ENCODE results near the gene CSTB. TPM values are rescaled to one million over a fixed set of nuclear protein-coding genes. Genes with fewer than 3 reads are reported as not detected.

Gene CSTB
- total and polyA plus RNA-seq, 4 donors, result 3.8 to 62.4 (median 33.7) TPM

DNA sequence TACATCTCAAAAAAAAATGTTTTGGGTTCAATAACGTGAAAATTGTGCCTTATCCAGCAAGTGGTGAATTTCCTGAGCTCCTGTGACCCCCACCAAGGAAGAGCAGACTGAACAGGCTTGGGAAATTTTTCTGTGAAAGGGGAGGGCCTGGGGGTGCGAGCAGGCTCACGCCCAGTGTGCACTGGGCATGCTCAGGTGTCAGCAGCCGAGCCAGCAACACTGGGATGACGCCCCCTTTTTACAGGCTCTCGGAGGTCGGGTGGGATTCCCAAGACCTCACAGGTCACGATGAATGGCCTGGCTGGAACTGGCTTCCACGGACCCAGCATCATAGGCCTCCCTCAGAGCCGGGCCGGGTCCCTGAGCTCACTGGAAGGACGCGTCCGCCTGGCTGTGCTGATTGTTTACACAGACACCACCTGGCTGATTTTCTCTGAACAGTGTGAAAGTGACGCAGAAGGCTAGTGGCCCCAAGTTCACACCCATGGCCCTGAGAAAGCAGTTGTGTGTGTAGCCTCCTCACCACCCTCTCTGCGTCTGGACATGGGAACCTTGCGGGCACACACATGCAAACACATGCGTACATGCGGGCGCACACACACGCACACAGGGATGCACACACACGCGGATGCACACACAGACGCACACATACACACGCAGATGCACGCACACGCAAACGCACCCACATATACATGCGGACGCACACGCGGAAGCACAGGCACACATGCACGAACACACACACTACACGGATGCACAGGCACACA, 9.2 kb downstream of the CSTB start:
- no peak overlapping the region for H3K27ac ChIP-seq (ENCODE audit: low read depth in 1 of 2, low read length in 2 of 2)
- no peak overlapping the region for H3K9ac ChIP-seq (ENCODE audit: low read depth in 1 of 2, low read length in 2 of 2)
- peaks cover 0 to 7% (median under 1%) of the 10 kb centered on the region in 4 donors for H3K36me3 ChIP-seq (ENCODE audit: control insufficient read depth in 4 of 4, insufficient read depth in 3 of 4, low read depth in 1 of 4, low read length in 3 of 4)
- no peak overlapping the region for H3K4me3 ChIP-seq (ENCODE audit: low read depth in 1 of 3, low read length in 3 of 3)
- TF ChIP-seq RAD21 (IDR thresholded peaks at IDR 0.05) (no peak), RXRA (IDR thresholded peaks at IDR 0.05) (peak in 1 of 2 donors; percentile 41)
- no peak for DNase-seq (ENCODE audit: low spot score)
- H3K27me3 ChIP-seq (ENCODE audit: control insufficient read depth in 4 of 4, insufficient read depth in 4 of 4, low read length in 3 of 4), result no peaks in the 10 kb centered on the region
- 62% methylated on average over 34 of the region's 34 CpGs for WGBS
- peaks cover 0 to 3% (median 0%) of the 10 kb centered on the region in 4 donors for H3K4me1 ChIP-seq (ENCODE audit: control insufficient read depth in 4 of 4, insufficient read depth in 4 of 4, low read length in 3 of 4)
- no peaks in the 10 kb centered on the region for H3K9me3 ChIP-seq (ENCODE audit: control insufficient read depth in 4 of 4, low read length in 3 of 4)

GRCh38 chr21:43764576-43765495, 11.3 kb downstream of the CSTB start:
- no peaks in the 10 kb centered on the region for H3K27me3 ChIP-seq (ENCODE audit: control insufficient read depth in 4 of 4, insufficient read depth in 4 of 4, low read length in 3 of 4)
- no peak overlapping the region for H3K9ac ChIP-seq (ENCODE audit: low read depth in 1 of 2, low read length in 2 of 2)
- TF ChIP-seq JUND (IDR thresholded peaks at IDR 0.05) (no peak), GABPA (IDR thresholded peaks at IDR 0.05 in 1 of 2, conservative IDR thresholded peaks at IDR 0.05 in 1 of 2) (no peak), TAF1 (conservative IDR thresholded peaks at IDR 0.05) (no peak), RAD21 (IDR thresholded peaks at IDR 0.05) (no peak), EGR1 (IDR thresholded peaks at IDR 0.05; ENCODE audit: low read depth in 2 of 2) (no peak), FOXA1 (IDR thresholded peaks at IDR 0.05) (no peak), SP1 (IDR thresholded peaks at IDR 0.05) (no peak), NR2F2 (IDR thresholded peaks at IDR 0.05) (no peak)
- TF ChIP-seq, protein P1, sequence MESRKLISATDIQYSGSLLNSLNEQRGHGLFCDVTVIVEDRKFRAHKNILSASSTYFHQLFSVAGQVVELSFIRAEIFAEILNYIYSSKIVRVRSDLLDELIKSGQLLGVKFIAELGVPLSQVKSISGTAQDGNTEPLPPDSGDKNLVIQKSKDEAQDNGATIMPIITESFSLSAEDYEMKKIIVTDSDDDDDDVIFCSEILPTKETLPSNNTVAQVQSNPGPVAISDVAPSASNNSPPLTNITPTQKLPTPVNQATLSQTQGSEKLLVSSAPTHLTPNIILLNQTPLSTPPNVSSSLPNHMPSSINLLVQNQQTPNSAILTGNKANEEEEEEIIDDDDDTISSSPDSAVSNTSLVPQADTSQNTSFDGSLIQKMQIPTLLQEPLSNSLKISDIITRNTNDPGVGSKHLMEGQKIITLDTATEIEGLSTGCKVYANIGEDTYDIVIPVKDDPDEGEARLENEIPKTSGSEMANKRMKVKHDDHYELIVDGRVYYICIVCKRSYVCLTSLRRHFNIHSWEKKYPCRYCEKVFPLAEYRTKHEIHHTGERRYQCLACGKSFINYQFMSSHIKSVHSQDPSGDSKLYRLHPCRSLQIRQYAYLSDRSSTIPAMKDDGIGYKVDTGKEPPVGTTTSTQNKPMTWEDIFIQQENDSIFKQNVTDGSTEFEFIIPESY (IDR thresholded peaks at IDR 0.05), result no peak
- TF ChIP-seq, protein P2, sequence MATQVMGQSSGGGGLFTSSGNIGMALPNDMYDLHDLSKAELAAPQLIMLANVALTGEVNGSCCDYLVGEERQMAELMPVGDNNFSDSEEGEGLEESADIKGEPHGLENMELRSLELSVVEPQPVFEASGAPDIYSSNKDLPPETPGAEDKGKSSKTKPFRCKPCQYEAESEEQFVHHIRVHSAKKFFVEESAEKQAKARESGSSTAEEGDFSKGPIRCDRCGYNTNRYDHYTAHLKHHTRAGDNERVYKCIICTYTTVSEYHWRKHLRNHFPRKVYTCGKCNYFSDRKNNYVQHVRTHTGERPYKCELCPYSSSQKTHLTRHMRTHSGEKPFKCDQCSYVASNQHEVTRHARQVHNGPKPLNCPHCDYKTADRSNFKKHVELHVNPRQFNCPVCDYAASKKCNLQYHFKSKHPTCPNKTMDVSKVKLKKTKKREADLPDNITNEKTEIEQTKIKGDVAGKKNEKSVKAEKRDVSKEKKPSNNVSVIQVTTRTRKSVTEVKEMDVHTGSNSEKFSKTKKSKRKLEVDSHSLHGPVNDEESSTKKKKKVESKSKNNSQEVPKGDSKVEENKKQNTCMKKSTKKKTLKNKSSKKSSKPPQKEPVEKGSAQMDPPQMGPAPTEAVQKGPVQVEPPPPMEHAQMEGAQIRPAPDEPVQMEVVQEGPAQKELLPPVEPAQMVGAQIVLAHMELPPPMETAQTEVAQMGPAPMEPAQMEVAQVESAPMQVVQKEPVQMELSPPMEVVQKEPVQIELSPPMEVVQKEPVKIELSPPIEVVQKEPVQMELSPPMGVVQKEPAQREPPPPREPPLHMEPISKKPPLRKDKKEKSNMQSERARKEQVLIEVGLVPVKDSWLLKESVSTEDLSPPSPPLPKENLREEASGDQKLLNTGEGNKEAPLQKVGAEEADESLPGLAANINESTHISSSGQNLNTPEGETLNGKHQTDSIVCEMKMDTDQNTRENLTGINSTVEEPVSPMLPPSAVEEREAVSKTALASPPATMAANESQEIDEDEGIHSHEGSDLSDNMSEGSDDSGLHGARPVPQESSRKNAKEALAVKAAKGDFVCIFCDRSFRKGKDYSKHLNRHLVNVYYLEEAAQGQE (IDR thresholded peaks at IDR 0.05), result no peak
- H3K36me3 ChIP-seq (ENCODE audit: control insufficient read depth in 4 of 4, insufficient read depth in 3 of 4, low read depth in 1 of 4, low read length in 3 of 4), result peaks cover 3 to 13% (median 5%) of the 10 kb centered on the region in 4 donors
- no peak overlapping the region for H3K4me3 ChIP-seq (ENCODE audit: low read depth in 1 of 3, low read length in 3 of 3)
- 87% methylated on average over 19 of the region's 19 CpGs for WGBS
- H3K4me1 ChIP-seq (ENCODE audit: control insufficient read depth in 4 of 4, insufficient read depth in 4 of 4, low read length in 3 of 4), result peaks cover 0 to 2% (median 0%) of the 10 kb centered on the region in 4 donors
- no peak for DNase-seq (ENCODE audit: low spot score)
- no peak overlapping the region for H3K27ac ChIP-seq (ENCODE audit: low read depth in 1 of 2, low read length in 2 of 2)
- H3K9me3 ChIP-seq (ENCODE audit: control insufficient read depth in 4 of 4, low read length in 3 of 4), result no peaks in the 10 kb centered on the region
